ENCODE measurements around the gene FAM50B. TPM values are rescaled to one million over a fixed set of nuclear protein-coding genes. Genes with fewer than 3 reads are reported as not detected.

Gene FAM50B
- total RNA-seq, 5 donors from 2014 or later (not counting 1 experiment from before 2014, with no cell fraction given): 2.3 to 14.9 (median 11.6) TPM

- Histone ChIP-seq H3K27ac (ENCODE audit: low read length) (no peak overlapping the region), H3K4me3 (ENCODE audit: control insufficient read depth in 1 of 2, extremely low read depth in 1 of 2, low read length in 1 of 2) (no peak overlapping the region), H3K27me3 (replicated peaks in 1 of 2; ENCODE audit: control insufficient read depth in 2 of 2, extremely low read depth in 1 of 2, insufficient read depth in 2 of 2, low read length in 1 of 2) (no peaks in the 10 kb centered on the region), H3K36me3 (ENCODE audit: control insufficient read depth in 2 of 2, extremely low read depth in 1 of 2, insufficient read depth in 1 of 2, low read length in 1 of 2) (no peaks in the 10 kb centered on the region), H3K9me3 (no peaks in the 10 kb centered on the region), H3K4me1 (ENCODE audit: control insufficient read depth in 1 of 2, extremely low read depth in 1 of 2, insufficient read depth in 2 of 2, low read length in 2 of 2) (peaks cover 0 to 7% of the 10 kb centered on the region in 2 experiments)
- peaks cover 17 to 31% (median 23%) of the 10 kb centered on the region in 3 donors for H3K4me1 Mint-ChIP-seq
- H3K9me3 Mint-ChIP-seq: no peaks in the 10 kb centered on the region
- ChIA-PET POLR2A (no interaction called here), CTCF (interaction anchor here in 1 of 2 donors (0.7 kb wide), 1 partner anchor 16 kb away, joined by 3 read pairs; no protein-coding TSS in a partner anchor)
- DNase-seq (no peak), ATAC-seq (replicated peaks in 1 of 4) (no peak)
- peaks cover 0 to 24% of the 10 kb centered on the region in 2 donors for H3K27me3 Mint-ChIP-seq
- H3K36me3 Mint-ChIP-seq: no peaks in the 10 kb centered on the region
- peak overlapping the region in 1 of 3 donors; percentile 6 for H3K4me3 Mint-ChIP-seq
- WGBS (ENCODE audit: insufficient coverage): 90% methylated on average over 3 of the region's 5 CpGs
- H3K27ac Mint-ChIP-seq: peak overlapping the region in 1 of 2 donors; percentile 78
Measured at GRCh38 chr6:3870528-3870925, 21.4 kb downstream of the FAM50B start.

DNA sequence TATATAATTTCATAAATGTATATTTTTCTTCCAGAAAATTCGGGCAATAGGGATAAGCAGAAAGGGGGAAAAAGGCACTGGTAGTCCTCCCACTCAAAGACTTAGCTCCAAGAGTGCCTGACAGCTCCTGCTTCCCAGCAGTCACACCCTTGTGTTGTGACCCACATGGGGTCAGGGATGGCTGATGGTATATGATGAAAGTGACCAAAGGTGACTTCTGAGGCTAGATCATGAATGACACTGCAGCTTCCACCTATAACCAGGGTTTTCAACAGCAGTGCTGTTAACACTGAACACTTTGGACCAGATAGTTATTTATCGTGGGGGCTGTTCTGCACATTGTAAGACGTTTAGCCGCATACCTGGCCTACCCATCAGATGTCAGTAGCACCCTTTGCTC lies 22.3 kb downstream of the FAM50B start:
- DNase-seq (no peak), ATAC-seq (replicated peaks in 1 of 4) (no peak)
- no peaks in the 10 kb centered on the region for H3K36me3 Mint-ChIP-seq
- no peak overlapping the region for H3K4me3 Mint-ChIP-seq
- CTCF ChIA-PET: no interaction called here
- H3K9me3 Mint-ChIP-seq: no peaks in the 10 kb centered on the region
- H3K27ac Mint-ChIP-seq: no peak overlapping the region
- H3K27me3 Mint-ChIP-seq: peaks cover 0 to 24% of the 10 kb centered on the region in 2 donors
- POLR2A ChIA-PET: no interaction called here
- WGBS (ENCODE audit: insufficient coverage): 100% methylated on average over 2 of the region's 4 CpGs
- peaks cover 0 to 7% of the 10 kb centered on the region in 2 experiments for H3K4me1 ChIP-seq (ENCODE audit: control insufficient read depth in 1 of 2, extremely low read depth in 1 of 2, insufficient read depth in 2 of 2, low read length in 2 of 2)
- no peaks in the 10 kb centered on the region for H3K27me3 ChIP-seq (replicated peaks in 1 of 2; ENCODE audit: control insufficient read depth in 2 of 2, extremely low read depth in 1 of 2, insufficient read depth in 2 of 2, low read length in 1 of 2)
- H3K4me3 ChIP-seq (ENCODE audit: control insufficient read depth in 1 of 2, extremely low read depth in 1 of 2, low read length in 1 of 2): no peak overlapping the region
- no peaks in the 10 kb centered on the region for H3K9me3 ChIP-seq
- H3K27ac ChIP-seq (ENCODE audit: low read length): no peak overlapping the region
- H3K4me1 Mint-ChIP-seq: peaks cover 17 to 31% (median 23%) of the 10 kb centered on the region in 3 donors
- H3K36me3 ChIP-seq (ENCODE audit: control insufficient read depth in 2 of 2, extremely low read depth in 1 of 2, insufficient read depth in 1 of 2, low read length in 1 of 2): no peaks in the 10 kb centered on the region

GRCh38 chr6:3871939-3872338 lies 22.8 kb downstream of the FAM50B start:
- H3K27me3 ChIP-seq (replicated peaks in 1 of 2; ENCODE audit: control insufficient read depth in 2 of 2, extremely low read depth in 1 of 2, insufficient read depth in 2 of 2, low read length in 1 of 2): no peaks in the 10 kb centered on the region
- H3K27ac Mint-ChIP-seq: no peak overlapping the region

GRCh38 chr6:3872370-3872854 lies 23.2 kb downstream of the FAM50B start:
- ATAC-seq (replicated peaks in 1 of 4) (no peak), DNase-seq (no peak)
- Mint-ChIP-seq H3K4me1 (peaks cover 17 to 31% (median 23%) of the 10 kb centered on the region in 3 donors), H3K36me3 (no peaks in the 10 kb centered on the region), H3K4me3 (no peak overlapping the region), H3K9me3 (no peaks in the 10 kb centered on the region), H3K27ac (no peak overlapping the region), H3K27me3 (peaks cover 0 to 24% of the 10 kb centered on the region in 2 donors)
- Histone ChIP-seq H3K4me1 (ENCODE audit: control insufficient read depth in 1 of 2, extremely low read depth in 1 of 2, insufficient read depth in 2 of 2, low read length in 2 of 2) (peaks cover 0 to 7% of the 10 kb centered on the region in 2 experiments), H3K9me3 (no peaks in the 10 kb centered on the region), H3K27ac (ENCODE audit: low read length) (no peak overlapping the region), H3K27me3 (replicated peaks in 1 of 2; ENCODE audit: control insufficient read depth in 2 of 2, extremely low read depth in 1 of 2, insufficient read depth in 2 of 2, low read length in 1 of 2) (no peaks in the 10 kb centered on the region), H3K4me3 (ENCODE audit: control insufficient read depth in 1 of 2, extremely low read depth in 1 of 2, low read length in 1 of 2) (no peak overlapping the region), H3K36me3 (ENCODE audit: control insufficient read depth in 2 of 2, extremely low read depth in 1 of 2, insufficient read depth in 1 of 2, low read length in 1 of 2) (no peaks in the 10 kb centered on the region)
- 88% methylated on average over 3 of the region's 12 CpGs for WGBS (ENCODE audit: insufficient coverage)
- ChIA-PET CTCF (interaction anchor here (0.5 to 0.6 kb wide), 2 partner anchors 24 to 429 kb away, joined by 3 read pairs; partner anchors contain the start of gene FAM50B (in 1 of the 2)), POLR2A (no interaction called here)

More at GRCh38 chr6:3871939-3872338, 22.8 kb downstream of the FAM50B start:
- H3K9me3 Mint-ChIP-seq: no peaks in the 10 kb centered on the region
- ATAC-seq (replicated peaks in 1 of 4) (no peak), DNase-seq (no peak)
- Histone ChIP-seq H3K4me3 (ENCODE audit: control insufficient read depth in 1 of 2, extremely low read depth in 1 of 2, low read length in 1 of 2) (no peak overlapping the region), H3K4me1 (ENCODE audit: control insufficient read depth in 1 of 2, extremely low read depth in 1 of 2, insufficient read depth in 2 of 2, low read length in 2 of 2) (peaks cover 0 to 7% of the 10 kb centered on the region in 2 experiments), H3K36me3 (ENCODE audit: control insufficient read depth in 2 of 2, extremely low read depth in 1 of 2, insufficient read depth in 1 of 2, low read length in 1 of 2) (no peaks in the 10 kb centered on the region), H3K9me3 (no peaks in the 10 kb centered on the region), H3K27ac (ENCODE audit: low read length) (no peak overlapping the region)
- no peak overlapping the region for H3K4me3 Mint-ChIP-seq
- WGBS (ENCODE audit: insufficient coverage): 81% methylated on average over 8 of the region's 8 CpGs
- ChIA-PET CTCF (interaction anchor here in 1 of 2 donors (0.6 kb wide), 1 partner anchor 429 kb away, joined by 3 read pairs; no protein-coding TSS in a partner anchor), POLR2A (no interaction called here)
- H3K4me1 Mint-ChIP-seq: peaks cover 17 to 31% (median 23%) of the 10 kb centered on the region in 3 donors
- peaks cover 0 to 24% of the 10 kb centered on the region in 2 donors for H3K27me3 Mint-ChIP-seq
- H3K36me3 Mint-ChIP-seq: no peaks in the 10 kb centered on the region

GRCh38 chr6:3873051-3873450 lies 23.9 kb downstream of the FAM50B start:
- Mint-ChIP-seq H3K4me3 (no peak overlapping the region), H3K27me3 (peaks cover 0 to 24% of the 10 kb centered on the region in 2 donors), H3K36me3 (no peaks in the 10 kb centered on the region), H3K4me1 (peaks cover 11 to 24% (median 17%) of the 10 kb centered on the region in 3 donors), H3K9me3 (no peaks in the 10 kb centered on the region), H3K27ac (no peak overlapping the region)
- ChIA-PET POLR2A (no interaction called here), CTCF (interaction anchor here in 1 of 2 donors (0.5 kb wide), 1 partner anchor 24 kb away, joined by 3 read pairs; the partner anchor contains the start of gene FAM50B)
- H3K27me3 ChIP-seq (replicated peaks in 1 of 2; ENCODE audit: control insufficient read depth in 2 of 2, extremely low read depth in 1 of 2, insufficient read depth in 2 of 2, low read length in 1 of 2): no peaks in the 10 kb centered on the region
- ATAC-seq (replicated peaks in 1 of 4): no peak
- no peaks in the 10 kb centered on the region for H3K9me3 ChIP-seq
- no peaks in the 10 kb centered on the region for H3K36me3 ChIP-seq (ENCODE audit: control insufficient read depth in 2 of 2, extremely low read depth in 1 of 2, insufficient read depth in 1 of 2, low read length in 1 of 2)
- no peak overlapping the region for H3K27ac ChIP-seq (ENCODE audit: low read length)
- no peak overlapping the region for H3K4me3 ChIP-seq (ENCODE audit: control insufficient read depth in 1 of 2, extremely low read depth in 1 of 2, low read length in 1 of 2)
- DNase-seq: no peak
- 83% methylated on average over 1 of the region's 4 CpGs for WGBS (ENCODE audit: insufficient coverage)
- peaks cover 0 to 7% of the 10 kb centered on the region in 2 experiments for H3K4me1 ChIP-seq (ENCODE audit: control insufficient read depth in 1 of 2, extremely low read depth in 1 of 2, insufficient read depth in 2 of 2, low read length in 2 of 2)

DNA sequence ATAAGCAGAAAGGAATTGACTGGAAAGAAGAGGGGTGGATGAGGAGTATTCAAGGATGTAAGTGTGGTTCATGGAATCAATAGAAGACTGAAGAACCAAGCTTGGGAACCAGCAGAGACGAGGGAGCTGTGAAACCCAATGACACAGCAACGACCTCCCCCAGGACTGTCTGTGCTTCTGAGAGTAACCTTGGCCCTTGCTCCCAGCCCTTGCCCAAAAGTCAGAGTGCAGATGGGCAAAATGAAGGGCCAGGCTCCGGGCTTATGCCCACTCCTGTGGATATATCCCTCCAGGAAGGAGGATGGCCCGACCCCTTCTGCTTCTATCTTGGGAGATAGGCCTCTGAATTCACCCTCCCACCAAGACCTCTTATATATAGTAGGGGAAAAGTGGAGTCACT lies 24.9 kb downstream of the FAM50B start:
- no peak overlapping the region for H3K4me3 ChIP-seq (ENCODE audit: control insufficient read depth in 1 of 2, extremely low read depth in 1 of 2, low read length in 1 of 2)
- Mint-ChIP-seq H3K9me3 (no peaks in the 10 kb centered on the region), H3K36me3 (no peaks in the 10 kb centered on the region), H3K4me3 (no peak overlapping the region), H3K27ac (no peak overlapping the region), H3K4me1 (peaks cover 9 to 17% (median 15%) of the 10 kb centered on the region in 3 donors), H3K27me3 (peaks cover 0 to 24% of the 10 kb centered on the region in 2 donors)
- no peaks in the 10 kb centered on the region for H3K9me3 ChIP-seq
- no peaks in the 10 kb centered on the region for H3K27me3 ChIP-seq (replicated peaks in 1 of 2; ENCODE audit: control insufficient read depth in 2 of 2, extremely low read depth in 1 of 2, insufficient read depth in 2 of 2, low read length in 1 of 2)
- ATAC-seq (replicated peaks in 1 of 4) (no peak), DNase-seq (no peak)
- ChIA-PET CTCF (no interaction called here), POLR2A (no interaction called here)
- H3K4me1 ChIP-seq (ENCODE audit: control insufficient read depth in 1 of 2, extremely low read depth in 1 of 2, insufficient read depth in 2 of 2, low read length in 2 of 2): peaks cover 0 to 7% of the 10 kb centered on the region in 2 experiments
- 60% methylated on average over 2 of the region's 4 CpGs for WGBS (ENCODE audit: insufficient coverage)
- H3K36me3 ChIP-seq (ENCODE audit: control insufficient read depth in 2 of 2, extremely low read depth in 1 of 2, insufficient read depth in 1 of 2, low read length in 1 of 2): no peaks in the 10 kb centered on the region
- no peak overlapping the region for H3K27ac ChIP-seq (ENCODE audit: low read length)
